ENCODE measurements around the gene FOLR3. TPM values are rescaled to one million over a fixed set of nuclear protein-coding genes. Genes with fewer than 3 reads are reported as not detected.
"Not testable (repeated sequence)": the region's sequence is repeated elsewhere in the genome, so short reads cannot be mapped to it uniquely, and the experiment has no call there.

The FOLR3 gene
- polyA plus RNA-seq, 1 of the 3 experiments (the other 2 are of a cell fraction), result not detected

DNA sequence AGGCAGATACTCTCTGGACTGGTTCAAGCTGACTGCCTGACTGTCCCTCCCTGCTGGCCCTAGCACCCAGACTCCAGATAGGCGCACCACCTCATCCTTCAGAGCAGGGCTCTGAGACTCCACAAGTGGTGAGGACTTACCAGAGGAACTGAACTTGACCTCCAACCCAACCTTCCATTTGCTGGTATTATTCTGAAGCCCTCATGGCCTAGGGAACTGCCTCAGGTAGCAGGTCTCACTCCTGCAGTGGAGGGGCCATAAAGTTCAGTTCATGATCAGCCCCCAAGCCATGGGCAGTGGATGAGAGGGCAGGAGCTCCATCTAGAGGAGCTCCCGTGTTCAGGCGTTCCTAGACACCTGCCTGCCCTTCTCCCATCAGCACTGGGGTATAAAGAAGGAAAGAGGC, 46.0 kb downstream of the FOLR3 start:
- H3K4me2 ChIP-seq; H3F3A ChIP-seq (replicated peaks; ENCODE audit: insufficient read depth); H3K9me3 ChIP-seq; H3K4me1 ChIP-seq (ENCODE audit: control insufficient read depth in 1 of 2, insufficient read depth in 2 of 2, low read depth in 1 of 2, low read length in 1 of 2); H3K9ac ChIP-seq; H3K79me2 ChIP-seq (ENCODE audit: insufficient read depth); H3K4me3 ChIP-seq (ENCODE audit: low read depth in 2 of 2, low read length in 1 of 2); H2AFZ ChIP-seq (ENCODE audit: low read depth); H3K36me3 ChIP-seq (replicated peaks in 1 of 2; ENCODE audit: control insufficient read depth in 1 of 2, insufficient read depth in 2 of 2, low read length in 1 of 2); H4K20me1 ChIP-seq (ENCODE audit: insufficient read depth); H3K27me3 ChIP-seq (ENCODE audit: insufficient read depth); H3K9me2 ChIP-seq; POLR2A ChIA-PET; DNase-seq; H3K27ac ChIP-seq (ENCODE audit: low read depth in 2 of 2, low read length in 1 of 2): not testable (repeated sequence)
- TF ChIP-seq, protein P1, sequence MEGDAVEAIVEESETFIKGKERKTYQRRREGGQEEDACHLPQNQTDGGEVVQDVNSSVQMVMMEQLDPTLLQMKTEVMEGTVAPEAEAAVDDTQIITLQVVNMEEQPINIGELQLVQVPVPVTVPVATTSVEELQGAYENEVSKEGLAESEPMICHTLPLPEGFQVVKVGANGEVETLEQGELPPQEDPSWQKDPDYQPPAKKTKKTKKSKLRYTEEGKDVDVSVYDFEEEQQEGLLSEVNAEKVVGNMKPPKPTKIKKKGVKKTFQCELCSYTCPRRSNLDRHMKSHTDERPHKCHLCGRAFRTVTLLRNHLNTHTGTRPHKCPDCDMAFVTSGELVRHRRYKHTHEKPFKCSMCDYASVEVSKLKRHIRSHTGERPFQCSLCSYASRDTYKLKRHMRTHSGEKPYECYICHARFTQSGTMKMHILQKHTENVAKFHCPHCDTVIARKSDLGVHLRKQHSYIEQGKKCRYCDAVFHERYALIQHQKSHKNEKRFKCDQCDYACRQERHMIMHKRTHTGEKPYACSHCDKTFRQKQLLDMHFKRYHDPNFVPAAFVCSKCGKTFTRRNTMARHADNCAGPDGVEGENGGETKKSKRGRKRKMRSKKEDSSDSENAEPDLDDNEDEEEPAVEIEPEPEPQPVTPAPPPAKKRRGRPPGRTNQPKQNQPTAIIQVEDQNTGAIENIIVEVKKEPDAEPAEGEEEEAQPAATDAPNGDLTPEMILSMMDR (IDR thresholded peaks at IDR 0.05), result peak; percentile 18; the same call in 1 of the 2 replicates
- CTCF ChIA-PET, result interaction anchor here (0.7 to 2.1 kb wide), 2 partner anchors 37 to 396 kb away, joined by 3 to 8 read pairs; no protein-coding TSS in a partner anchor
- 83% methylated on average over 3 of the region's 3 CpGs for WGBS (ENCODE audit: low lambda C conversion rate)

DNA sequence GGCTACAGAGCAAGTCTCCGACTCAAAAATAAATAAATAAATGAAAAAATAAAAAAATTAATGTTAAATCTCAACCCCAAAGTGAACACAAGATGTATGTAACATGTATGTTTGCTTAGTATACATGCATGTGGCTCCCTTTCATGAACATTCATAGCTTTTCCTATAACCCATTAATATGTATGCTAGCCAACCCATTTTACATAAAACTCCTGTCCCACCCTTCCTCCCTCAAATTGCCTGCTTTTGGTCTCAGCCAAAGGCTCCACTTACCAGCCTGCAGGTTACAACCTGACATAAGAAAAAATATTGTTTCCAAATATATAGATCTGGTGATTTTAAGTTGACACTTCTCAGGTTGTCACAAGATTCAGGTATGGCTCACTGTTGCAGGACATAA, 52.7 kb downstream of the FOLR3 start:
- ChIA-PET POLR2A (interaction anchor here (0.5 to 0.6 kb wide), 2 partner anchors 9 to 47 kb away, joined by 3 to 5 read pairs; no protein-coding TSS in a partner anchor), CTCF (interaction anchor here (0.6 to 2.7 kb wide), 6 partner anchors 14 to 246 kb away, joined by 3 to 7 read pairs (median 3); partner anchors contain the start of gene CLPB)
- TF ChIP-seq GABPA (IDR thresholded peaks at IDR 0.05; ENCODE audit: low read depth) (no peak), NRF1 (IDR thresholded peaks at IDR 0.05; ENCODE audit: low read depth, low read length) (no peak), EP300 (IDR thresholded peaks at IDR 0.05; ENCODE audit: borderline replicate concordance in 1 of 2, low read depth in 1 of 2, low read length in 1 of 2) (no peak), ELF1 (IDR thresholded peaks at IDR 0.05) (no peak), YY1 (IDR thresholded peaks at IDR 0.05; ENCODE audit: low read depth) (no peak), MXI1 (IDR thresholded peaks at IDR 0.05; ENCODE audit: low read depth, low read length) (no peak), FOSL2 (IDR thresholded peaks at IDR 0.05; ENCODE audit: borderline replicate concordance, low read depth) (no peak), JUND (IDR thresholded peaks at IDR 0.05) (no peak), SMC3 (IDR thresholded peaks at IDR 0.05; ENCODE audit: low read depth, low read length) (no peak), FOXJ3 (CRISPR knock-in tag; IDR thresholded peaks at IDR 0.05) (no peak), CHD2 (IDR thresholded peaks at IDR 0.05; ENCODE audit: low read length, partially characterized antibody) (no peak), TEAD4 (IDR thresholded peaks at IDR 0.05; ENCODE audit: borderline replicate concordance, insufficient read depth) (no peak), NFIC (IDR thresholded peaks at IDR 0.05; ENCODE audit: borderline replicate concordance) (no peak), RFX5 (IDR thresholded peaks at IDR 0.05; ENCODE audit: low read length) (no peak), EZH2phosphoT487 (IDR thresholded peaks at IDR 0.05; ENCODE audit: borderline replicate concordance, low read depth) (no peak)
- TF ChIP-seq, protein P2, sequence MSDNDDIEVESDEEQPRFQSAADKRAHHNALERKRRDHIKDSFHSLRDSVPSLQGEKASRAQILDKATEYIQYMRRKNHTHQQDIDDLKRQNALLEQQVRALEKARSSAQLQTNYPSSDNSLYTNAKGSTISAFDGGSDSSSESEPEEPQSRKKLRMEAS (IDR thresholded peaks at IDR 0.05; ENCODE audit: low read depth), result no peak
- TF ChIP-seq, protein P3, sequence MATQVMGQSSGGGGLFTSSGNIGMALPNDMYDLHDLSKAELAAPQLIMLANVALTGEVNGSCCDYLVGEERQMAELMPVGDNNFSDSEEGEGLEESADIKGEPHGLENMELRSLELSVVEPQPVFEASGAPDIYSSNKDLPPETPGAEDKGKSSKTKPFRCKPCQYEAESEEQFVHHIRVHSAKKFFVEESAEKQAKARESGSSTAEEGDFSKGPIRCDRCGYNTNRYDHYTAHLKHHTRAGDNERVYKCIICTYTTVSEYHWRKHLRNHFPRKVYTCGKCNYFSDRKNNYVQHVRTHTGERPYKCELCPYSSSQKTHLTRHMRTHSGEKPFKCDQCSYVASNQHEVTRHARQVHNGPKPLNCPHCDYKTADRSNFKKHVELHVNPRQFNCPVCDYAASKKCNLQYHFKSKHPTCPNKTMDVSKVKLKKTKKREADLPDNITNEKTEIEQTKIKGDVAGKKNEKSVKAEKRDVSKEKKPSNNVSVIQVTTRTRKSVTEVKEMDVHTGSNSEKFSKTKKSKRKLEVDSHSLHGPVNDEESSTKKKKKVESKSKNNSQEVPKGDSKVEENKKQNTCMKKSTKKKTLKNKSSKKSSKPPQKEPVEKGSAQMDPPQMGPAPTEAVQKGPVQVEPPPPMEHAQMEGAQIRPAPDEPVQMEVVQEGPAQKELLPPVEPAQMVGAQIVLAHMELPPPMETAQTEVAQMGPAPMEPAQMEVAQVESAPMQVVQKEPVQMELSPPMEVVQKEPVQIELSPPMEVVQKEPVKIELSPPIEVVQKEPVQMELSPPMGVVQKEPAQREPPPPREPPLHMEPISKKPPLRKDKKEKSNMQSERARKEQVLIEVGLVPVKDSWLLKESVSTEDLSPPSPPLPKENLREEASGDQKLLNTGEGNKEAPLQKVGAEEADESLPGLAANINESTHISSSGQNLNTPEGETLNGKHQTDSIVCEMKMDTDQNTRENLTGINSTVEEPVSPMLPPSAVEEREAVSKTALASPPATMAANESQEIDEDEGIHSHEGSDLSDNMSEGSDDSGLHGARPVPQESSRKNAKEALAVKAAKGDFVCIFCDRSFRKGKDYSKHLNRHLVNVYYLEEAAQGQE (IDR thresholded peaks at IDR 0.05; ENCODE audit: low read depth, low read length), result no peak
- no peak overlapping the region for H3K4me2 ChIP-seq
- H3K9ac ChIP-seq, result no peak overlapping the region
- no peak overlapping the region for H3K4me3 ChIP-seq (ENCODE audit: low read depth in 2 of 2, low read length in 1 of 2)
- H3F3A ChIP-seq (replicated peaks; ENCODE audit: insufficient read depth), result peaks cover under 1% of the 10 kb centered on the region
- 90% methylated on average over 1 of the region's 1 CpG for WGBS (ENCODE audit: low lambda C conversion rate)
- no peak for DNase-seq
- H3K36me3 ChIP-seq (replicated peaks in 1 of 2; ENCODE audit: control insufficient read depth in 1 of 2, insufficient read depth in 2 of 2, low read length in 1 of 2), result no peaks in the 10 kb centered on the region
- no peak overlapping the region for H3K27ac ChIP-seq (ENCODE audit: low read depth in 2 of 2, low read length in 1 of 2)
- peaks cover 0 to 12% of the 10 kb centered on the region in 2 experiments; a peak in 1 of 4 replicates for H3K4me1 ChIP-seq (ENCODE audit: control insufficient read depth in 1 of 2, insufficient read depth in 2 of 2, low read depth in 1 of 2, low read length in 1 of 2)
- no peaks in the 10 kb centered on the region for H3K9me3 ChIP-seq
- no peaks in the 10 kb centered on the region for H3K27me3 ChIP-seq (ENCODE audit: insufficient read depth)
- H4K20me1 ChIP-seq (ENCODE audit: insufficient read depth), result no peaks in the 10 kb centered on the region
- H3K79me2 ChIP-seq (ENCODE audit: insufficient read depth), result no peaks in the 10 kb centered on the region
- H3K9me2 ChIP-seq, result no peaks in the 10 kb centered on the region
- no peak overlapping the region for H2AFZ ChIP-seq (ENCODE audit: low read depth)

All from SK-N-SH (cell line).